PC-3 (cell line): ENCODE results near the gene SHROOM3. TPM values are rescaled to one million over a fixed set of nuclear protein-coding genes. Genes with fewer than 3 reads are reported as not detected.

Experiments used
- ATAC-seq: fragments of 200-7000 bp; cut with Tn5 transposase; 2 replicates; pipeline ENCODE4 v1.9.1; 2020; ENCODE audit warnings: mild to moderate bottlenecking, moderate library complexity
- BruUV-seq: library from RNA; stranded (reverse); fragments of 400-500 nt; replicated peaks from 2 replicates; lab custom pipeline; 2021; lab: Mats Ljungman, UMichigan
- CTCF ChIA-PET: fragments of 300-600 bp; sonication (Branson Sonifier 250); formaldehyde crosslinking; loops from one replicate; lab custom pipeline; 2022; ENCODE audit warnings: antibody characterized with exemption; lab: Charles Lee
- POLR2A ChIA-PET: fragments of 300-600 bp; sonication (Branson Sonifier 250); formaldehyde crosslinking; loops from one replicate; lab custom pipeline; 2022; ENCODE audit warnings: antibody characterized with exemption; ENCODE audit not compliant: unreplicated experiment; lab: Charles Lee
- DNase-seq: peaks from one replicate; pipeline ENCODE4 v3.0.0-alpha.2; 2015
- H2AFZ ChIP-seq: fragments of 300-600 bp; sonication (generic); 2 replicates; pipeline ENCODE4 v1.6.0; 2016; ENCODE audit warnings: antibody characterized with exemption, low read length
- H3F3A ChIP-seq: fragments of 300-600 bp; sonication (generic); one replicate; pipeline ENCODE4 v1.6.0; 2017; ENCODE audit warnings: antibody characterized with exemption, low read length, control low read depth, mild to moderate bottlenecking; ENCODE audit not compliant: unreplicated experiment
- H3K27ac ChIP-seq: fragments of 300-600 bp; sonication (generic); 2 replicates; pipeline ENCODE4 v1.5.1; 2016; ENCODE audit warnings: mild to moderate bottlenecking, low read length
- H3K27me3 ChIP-seq: fragments of 300-600 bp; sonication (generic); 2 replicates; pipeline ENCODE4 v1.6.1; 2016; ENCODE audit warnings: low read length, mixed read lengths
- H3K36me3 ChIP-seq: fragments of 300-600 bp; sonication (generic); 2 replicates; pipeline ENCODE4 v1.6.1; 2016; ENCODE audit warnings: low read depth, mixed run types, low read length, mixed read lengths
- H3K4me1 ChIP-seq: fragments of 300-600 bp; sonication (generic); 2 replicates; pipeline ENCODE4 v1.5.1; 2016; ENCODE audit warnings: low read length; ENCODE audit not compliant: insufficient read depth
- H3K4me2 ChIP-seq: fragments of 300-600 bp; sonication (generic); 2 replicates; pipeline ENCODE4 v1.6.0; 2016; ENCODE audit warnings: low read length
- H3K4me3 ChIP-seq: fragments of 300-600 bp; sonication (generic); 2 replicates; pipeline ENCODE4 v1.5.1; 2016; ENCODE audit warnings: mild to moderate bottlenecking, low read length, mixed read lengths
- H3K79me2 ChIP-seq: fragments of 300-600 bp; sonication (generic); 2 replicates; pipeline ENCODE4 v1.6.1; 2017; ENCODE audit warnings: low read length, mixed read lengths
- H3K9ac ChIP-seq: fragments of 300-600 bp; sonication (generic); 2 replicates; pipeline ENCODE4 v1.6.0; 2016; ENCODE audit warnings: mild to moderate bottlenecking, low read length
- H3K9me2 ChIP-seq: fragments of 300-600 bp; sonication (generic); replicated peaks from 2 replicates; pipeline ENCODE4 v1.6.1; 2016; ENCODE audit warnings: mixed run types, low read length, mixed read lengths
- H3K9me3 ChIP-seq: fragments of 300-600 bp; sonication (generic); 2 replicates; pipeline ENCODE4 v1.6.1; 2016; ENCODE audit warnings: low read length, mixed read lengths
- H4K20me1 ChIP-seq: fragments of 300-600 bp; sonication (generic); 2 replicates; pipeline ENCODE4 v1.6.1; 2016; ENCODE audit warnings: low read length, mixed read lengths
- CTCF ChIP-seq: fragments of 300-600 bp; sonication (generic); conservative IDR thresholded peaks from 2 replicates; pipeline ENCODE4 v1.5.1; 2017; ENCODE audit warnings: antibody characterized with exemption, low read depth, mild to moderate bottlenecking, low read length
- EZH2 ChIP-seq: fragments of 300-600 bp; sonication (generic); IDR thresholded peaks from one replicate; pipeline ENCODE4 v1.6.1; 2017; ENCODE audit warnings: antibody characterized with exemption, mild to moderate bottlenecking, low read length; ENCODE audit not compliant: unreplicated experiment
- EZH2phosphoT487 ChIP-seq: fragments of 300-600 bp; sonication (generic); IDR thresholded peaks from 2 replicates; pipeline ENCODE4 v1.6.1; 2018; ENCODE audit warnings: mild to moderate bottlenecking, antibody characterized with exemption, low read length, borderline replicate concordance
- intact Hi-C: fragments of 100-400 bp; cut with micrococcal nuclease; formaldehyde crosslinking; loops from 2 replicates; pipeline ENCODE4 v1.9.0; 2023
- total RNA-seq: library from RNA; depleted of rRNA; stranded (reverse); fragments of >200 nt; gene quantifications from 2 replicates; pipeline ENCODE4 v1.2.3, GENCODE V29; 2014

SHROOM3 gene
- total RNA-seq, 1 experiment from 2014 or later: 27.8 TPM

DNA sequence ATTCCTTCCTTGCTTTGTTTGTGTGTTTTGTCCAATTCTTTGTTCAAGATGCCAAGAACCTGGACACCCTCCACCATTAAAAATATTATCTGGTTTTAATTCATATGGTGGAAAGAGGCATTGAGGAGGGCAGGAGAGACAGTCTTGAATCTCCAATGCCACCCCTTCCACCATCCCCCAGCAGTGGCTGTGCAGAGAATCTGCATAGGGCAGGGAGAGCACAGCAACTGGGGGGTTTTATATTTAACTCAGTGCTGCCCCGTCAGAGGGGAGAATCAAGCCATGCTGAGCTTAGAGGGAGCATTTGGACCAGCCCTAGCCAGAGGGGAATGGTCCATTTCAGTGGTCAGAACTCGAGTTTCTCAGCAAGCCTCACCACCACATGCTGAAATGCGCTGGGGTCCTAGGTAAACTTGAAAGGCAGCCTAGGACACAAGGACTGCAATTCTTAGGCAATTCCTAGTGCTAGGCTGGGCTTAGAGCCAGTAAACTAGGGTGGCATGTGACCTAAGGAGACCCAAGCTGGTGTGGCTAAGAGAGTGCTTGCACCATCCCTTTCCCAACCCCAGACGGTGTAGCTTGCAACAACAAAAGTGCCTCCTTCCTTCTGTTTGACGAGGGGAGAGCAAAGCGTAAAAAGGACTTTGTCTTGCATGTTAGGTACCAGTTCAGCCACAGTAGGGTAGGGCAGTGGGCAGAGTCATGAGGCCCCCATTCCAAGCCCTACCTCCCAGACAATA lies 48.3 kb upstream of the SHROOM3 start:
- no peak overlapping the region for H3K9ac ChIP-seq
- no peak overlapping the region for H3K27ac ChIP-seq
- H3K27me3 ChIP-seq: no peaks in the 10 kb centered on the region
- H3K9me2 ChIP-seq: no peaks in the 10 kb centered on the region
- no peak for TF ChIP-seq EZH2phosphoT487
- TF ChIP-seq CTCF: no peak
- no peak for TF ChIP-seq EZH2
- ATAC-seq (no peak), DNase-seq (no peak)
- intact Hi-C loops: no loop called here
- ChIA-PET CTCF (no interaction called here), POLR2A (no interaction called here)
- H3K4me3 ChIP-seq: no peak overlapping the region
- no peaks in the 10 kb centered on the region for H3K79me2 ChIP-seq
- no peak overlapping the region for H2AFZ ChIP-seq
- H3K4me2 ChIP-seq: no peak overlapping the region
- H3K9me3 ChIP-seq: no peaks in the 10 kb centered on the region
- no TSS peak for BruUV-seq
- H3K36me3 ChIP-seq: no peaks in the 10 kb centered on the region
- no peaks in the 10 kb centered on the region for H4K20me1 ChIP-seq
- no peaks in the 10 kb centered on the region for H3F3A ChIP-seq
- no peaks in the 10 kb centered on the region for H3K4me1 ChIP-seq

DNA sequence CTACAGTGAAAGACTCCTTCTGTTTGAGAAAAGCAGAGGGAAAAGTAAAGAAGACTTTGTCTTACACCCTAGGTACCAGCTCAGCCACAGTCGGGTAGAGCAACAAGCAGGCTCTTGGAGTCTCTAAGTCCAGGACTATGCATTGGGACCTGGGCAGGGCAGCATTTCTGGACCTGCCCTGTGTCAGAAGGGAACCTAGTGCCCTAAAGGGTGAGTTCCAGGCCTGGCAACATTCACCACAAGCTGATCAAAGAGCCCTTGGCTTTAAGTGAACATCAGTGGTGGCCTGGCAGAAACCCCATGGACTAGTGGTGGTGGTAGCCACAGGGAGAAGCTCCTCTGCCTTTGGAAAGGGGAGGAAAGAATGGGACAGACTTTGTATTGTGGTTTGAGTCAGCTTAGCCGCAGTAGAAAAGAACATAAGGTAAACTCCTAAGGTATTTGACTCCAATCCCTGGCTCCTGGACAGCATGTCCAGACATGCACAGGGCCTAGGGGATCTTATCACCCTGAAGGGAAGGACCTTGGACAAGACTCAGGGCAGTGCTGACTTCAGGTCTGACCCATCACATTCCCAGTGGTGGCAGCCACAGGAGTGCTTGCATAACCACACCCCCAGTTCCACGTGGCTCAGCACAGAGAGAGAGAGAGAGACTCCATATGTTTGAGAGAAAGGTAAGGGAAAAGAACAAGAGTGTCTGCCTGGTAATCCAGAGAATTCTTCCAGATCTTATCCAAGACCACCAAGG lies 46.7 kb upstream of the SHROOM3 start:
- TF ChIP-seq EZH2 (no peak), CTCF (no peak), EZH2phosphoT487 (no peak)
- Histone ChIP-seq H3K9me2 (no peaks in the 10 kb centered on the region), H3K36me3 (no peaks in the 10 kb centered on the region), H3K9ac (no peak overlapping the region), H3K9me3 (no peaks in the 10 kb centered on the region), H3K27ac (no peak overlapping the region), H2AFZ (no peak overlapping the region), H3K4me3 (no peak overlapping the region), H3K27me3 (no peaks in the 10 kb centered on the region), H3K79me2 (no peaks in the 10 kb centered on the region), H3K4me1 (no peaks in the 10 kb centered on the region), H3F3A (no peaks in the 10 kb centered on the region), H4K20me1 (no peaks in the 10 kb centered on the region), H3K4me2 (no peak overlapping the region)
- DNase-seq (no peak), ATAC-seq (no peak)
- CTCF ChIA-PET: no interaction called here
- BruUV-seq: no TSS peak
- intact Hi-C loops: no loop called here
- POLR2A ChIA-PET: no interaction called here

- no TSS peak for BruUV-seq
- H3F3A ChIP-seq: no peaks in the 10 kb centered on the region
- intact Hi-C loops: no loop called here
- DNase-seq: peak; percentile 80
- peak; percentile 97 for ATAC-seq
- peak overlapping the region; percentile 61; the same call in 1 of the 2 replicates for H2AFZ ChIP-seq
- H3K4me1 ChIP-seq: peaks cover 30% of the 10 kb centered on the region
- H3K9me3 ChIP-seq: no peaks in the 10 kb centered on the region
- H3K27ac ChIP-seq: peak overlapping the region; percentile 71
- peak overlapping the region; percentile 70 for H3K4me2 ChIP-seq
- CTCF ChIA-PET: no interaction called here
- no peak overlapping the region for H3K9ac ChIP-seq
- no peaks in the 10 kb centered on the region for H3K9me2 ChIP-seq
- POLR2A ChIA-PET: no interaction called here
- no peaks in the 10 kb centered on the region for H3K36me3 ChIP-seq
- H3K79me2 ChIP-seq: no peaks in the 10 kb centered on the region
- H4K20me1 ChIP-seq: no peaks in the 10 kb centered on the region
- no peak overlapping the region for H3K4me3 ChIP-seq
- H3K27me3 ChIP-seq: no peaks in the 10 kb centered on the region
- TF ChIP-seq CTCF (no peak), EZH2phosphoT487 (no peak), EZH2 (no peak)
Measured at GRCh38 chr4:76401654-76402053, 33.4 kb upstream of the SHROOM3 start.
